ENCODE measurements around the gene RBMS3. TPM values are rescaled to one million over a fixed set of nuclear protein-coding genes. Genes with fewer than 3 reads are reported as not detected.

RBMS3 gene
- total and polyA plus RNA-seq, 2 of the 13 experiments (the other 11 are each of a cell fraction or from before 2014, with no cell fraction given): not detected

GRCh38 chr3:29775340-29775739, 494.5 kb downstream of the RBMS3 start:
- H3K27me3 ChIP-seq (ENCODE audit: control insufficient read depth in 1 of 2, insufficient read depth in 2 of 2, low read length in 2 of 2): no peaks in the 10 kb centered on the region; a peak in 1 of 5 replicates
- no TSS peak for BruUV-seq (replicated peaks)
- ChIA-PET CTCF (ENCODE audit: low intra/inter-chr PET ratio, low total read pairs) (no interaction called here), POLR2A (no interaction called here)
- no peaks in the 10 kb centered on the region for H3K9me3 ChIP-seq (ENCODE audit: low read length)
- H3K79me2 ChIP-seq (ENCODE audit: insufficient read depth, low read length): no peaks in the 10 kb centered on the region
- FAIRE-seq: no peak
- DNase-seq (ENCODE audit: low spot score): no peak
- no peak overlapping the region for H3K4me3 ChIP-seq (replicated peaks in 1 of 3; ENCODE audit: insufficient read depth in 1 of 3, low read depth in 2 of 3, low read length in 3 of 3)
- H3K4me2 ChIP-seq (ENCODE audit: low read depth, low read length): no peak overlapping the region
- ATAC-seq: no peak
- intact Hi-C loops (cut with micrococcal nuclease; ENCODE audit: unreplicated experiment): no loop called here
- no peaks in the 10 kb centered on the region for H3K36me3 ChIP-seq (replicated peaks in 1 of 2; ENCODE audit: control insufficient read depth in 1 of 2, insufficient read depth in 2 of 2, low read length in 2 of 2)
- H3K4me1 ChIP-seq (ENCODE audit: insufficient read depth, low read length): no peaks in the 10 kb centered on the region
- no peak overlapping the region for H3K9ac ChIP-seq (ENCODE audit: insufficient read depth, low read depth, low read length)
- H2AFZ ChIP-seq (ENCODE audit: low read length): no peak overlapping the region
- H4K20me1 ChIP-seq (ENCODE audit: insufficient read depth, low read length): no peaks in the 10 kb centered on the region
- WGBS (ENCODE audit: low lambda C conversion rate): 52% methylated on average over 5 of the region's 5 CpGs
- H3K27ac ChIP-seq (ENCODE audit: extremely low read length, insufficient read depth, low read length): no peak overlapping the region
- in situ Hi-C loops (cut with HindIII; ENCODE audit: extremely low pct_ligation_motif_present, low pct_unique_long_range_greater_than_20kb): no loop called here
- TF ChIP-seq ZBTB40 (IDR thresholded peaks at IDR 0.05): no peak
- TF ChIP-seq ZBTB40 (CRISPR knock-in tag; IDR thresholded peaks at IDR 0.05): no peak
- TF ChIP-seq AFF4 (CRISPR knock-in tag; IDR thresholded peaks at IDR 0.05): no peak
- no peak for TF ChIP-seq NFIB (CRISPR knock-in tag; IDR thresholded peaks at IDR 0.05; ENCODE audit: borderline replicate concordance)
- TF ChIP-seq FOXJ3 (CRISPR knock-in tag; IDR thresholded peaks at IDR 0.05; ENCODE audit: borderline replicate concordance): no peak
- no peak for TF ChIP-seq MXD3 (CRISPR knock-in tag; IDR thresholded peaks at IDR 0.05)
- TF ChIP-seq ZNF746 (CRISPR knock-in tag; IDR thresholded peaks at IDR 0.05): no peak
- no peak for TF ChIP-seq LBX2 (CRISPR knock-in tag; IDR thresholded peaks at IDR 0.05; ENCODE audit: borderline replicate concordance)
- TF ChIP-seq NONO (IDR thresholded peaks at IDR 0.05): no peak
- no peak for TF ChIP-seq NONO (CRISPR knock-in tag; conservative IDR thresholded peaks at IDR 0.05)
- no peak for TF ChIP-seq ATF5 (CRISPR knock-in tag; IDR thresholded peaks at IDR 0.05; ENCODE audit: low read depth)
